ENCODE measurements around the gene TAS1R3. TPM values are rescaled to one million over a fixed set of nuclear protein-coding genes. Genes with fewer than 3 reads are reported as not detected.

The TAS1R3 gene
- total and polyA plus RNA-seq, 2 experiments from 2014 or later = 0.14 TPM; not detected in 1

- TF ChIP-seq ZNF462 (CRISPR knock-in tag; IDR thresholded peaks at IDR 0.05) (no peak), ZNF114 (CRISPR knock-in tag; IDR thresholded peaks at IDR 0.05) (no peak), CREB1 (CRISPR knock-in tag; IDR thresholded peaks at IDR 0.05; ENCODE audit: low read depth) (no peak)
Measured at GRCh38 chr1:1336931-1337792, 6.1 kb downstream of the TAS1R3 start (continued).

- Mint-ChIP-seq H3K27me3 (ENCODE audit: insufficient read depth, low read depth, poor library complexity) (peaks cover 8% of the 10 kb centered on the region), H3K27ac (no peak overlapping the region), H3K4me1 (no peaks in the 10 kb centered on the region; the same call in 2 of the 3 replicates), H3K4me3 (no peak overlapping the region), H3K36me3 (ENCODE audit: low read depth) (peaks cover 18% of the 10 kb centered on the region), H3K9me3 (no peaks in the 10 kb centered on the region; the same call in 2 of the 3 replicates)
- Histone ChIP-seq H2AFZ (no peak overlapping the region), H3K9me2 (ENCODE audit: insufficient read depth) (no peaks in the 10 kb centered on the region), H3K4me3 (no peak overlapping the region), H3K79me2 (replicated peaks; ENCODE audit: insufficient read depth) (no peaks in the 10 kb centered on the region), H3K36me3 (ENCODE audit: insufficient read depth) (no peaks in the 10 kb centered on the region), H3K27me3 (ENCODE audit: insufficient read depth) (no peaks in the 10 kb centered on the region), H3K4me2 (no peak overlapping the region), H3K4me1 (ENCODE audit: insufficient read depth) (no peaks in the 10 kb centered on the region), H3K27ac (ENCODE audit: low read depth) (no peak overlapping the region), H3F3A (replicated peaks; ENCODE audit: low read depth) (peaks cover 15% of the 10 kb centered on the region), H4K20me1 (replicated peaks; ENCODE audit: insufficient read depth) (no peaks in the 10 kb centered on the region)
- DNase-seq (ENCODE audit: low spot score) (peak; percentile 74), ATAC-seq (peak; percentile 82)
- no peak for TF ChIP-seq CREB1 (CRISPR knock-in tag; IDR thresholded peaks at IDR 0.05; ENCODE audit: low read depth)
- TF ChIP-seq ZNF331 (CRISPR knock-in tag; IDR thresholded peaks at IDR 0.05; ENCODE audit: low read depth) = no peak
- no peak for TF ChIP-seq EZH2 (IDR thresholded peaks at IDR 0.05; ENCODE audit: low read depth, unreplicated experiment)
- TF ChIP-seq NANOG (IDR thresholded peaks at IDR 0.05; ENCODE audit: borderline replicate concordance) = no peak
- TF ChIP-seq EZH2phosphoT487 (IDR thresholded peaks at IDR 0.05; ENCODE audit: unreplicated experiment) = no peak
- TF ChIP-seq POLR2AphosphoS5 (IDR thresholded peaks at IDR 0.05; ENCODE audit: low read depth) = no peak
- no peak for TF ChIP-seq STAT1 (IDR thresholded peaks at IDR 0.05; ENCODE audit: unreplicated experiment)
- no peak for TF ChIP-seq ZNF462 (CRISPR knock-in tag; IDR thresholded peaks at IDR 0.05)
Measured at GRCh38 chr1:1337793-1338147, 6.7 kb downstream of the TAS1R3 start.
